GM06990 (cell line): ENCODE results near the gene GFER.

Experiments
- DNase-seq: peaks from one replicate; pipeline ENCODE4 v3.0.0-alpha.2; 2011; ENCODE audit not compliant: insufficient read length; ENCODE audit errors: extremely low read depth
- H3K27me3 ChIP-seq: replicated peaks from 2 replicates; pipeline ENCODE4 v1.6.0; 2011; ENCODE audit warnings: low read length; ENCODE audit not compliant: control insufficient read depth, insufficient read depth
- H3K36me3 ChIP-seq: 2 replicates; pipeline ENCODE4 v1.5.1; 2011; ENCODE audit warnings: low read length; ENCODE audit not compliant: control insufficient read depth, insufficient read depth
- H3K4me3 ChIP-seq: replicated peaks from 2 replicates; pipeline ENCODE4 v1.5.1; 2011; ENCODE audit warnings: low read depth, mild to moderate bottlenecking, control low read depth, low read length
- TF ChIP-seq, protein P1 (sequence below): IDR thresholded peaks from 2 replicates; pipeline ENCODE4 v1.5.1; 2011; ENCODE audit warnings: low read length, control low read depth, mild to moderate bottlenecking, inconsistent platforms; ENCODE audit not compliant: insufficient read depth, poor library complexity, severe bottlenecking

GFER gene

DNA sequence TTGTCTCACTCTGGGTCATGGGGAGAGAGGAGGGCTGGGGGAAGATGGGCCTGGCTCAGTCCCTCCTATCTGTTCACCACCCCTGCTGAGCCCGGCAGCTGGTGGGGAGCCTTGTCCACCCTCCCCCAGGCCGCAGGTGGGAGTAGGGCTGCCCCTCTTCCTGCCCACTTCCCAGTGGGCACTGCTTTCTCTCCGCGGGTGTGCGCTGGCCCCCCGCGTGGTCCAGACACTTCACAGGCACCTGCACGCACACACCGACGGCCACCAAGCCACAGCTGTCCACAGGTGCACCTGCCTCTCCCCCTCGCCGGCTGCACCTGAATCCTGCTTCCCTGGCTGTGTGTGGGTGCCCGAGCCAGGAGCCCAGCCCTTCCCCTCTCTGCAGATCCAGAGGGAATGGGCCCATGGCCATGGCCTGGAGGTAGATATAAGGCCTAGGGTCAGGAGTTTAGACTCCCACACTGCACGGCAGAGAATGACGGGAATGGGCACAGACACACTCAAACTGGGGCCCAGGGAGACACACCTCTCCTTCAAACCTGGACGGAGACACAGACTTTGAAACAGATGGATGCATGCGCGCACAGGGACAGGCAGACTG lies 44.7 kb downstream of the GFER start:
- Histone ChIP-seq H3K4me3 (no peak overlapping the region), H3K27me3 (peaks cover 12% of the 10 kb centered on the region), H3K36me3 (no peaks in the 10 kb centered on the region)
- DNase-seq = no peak
- TF ChIP-seq, protein P1, sequence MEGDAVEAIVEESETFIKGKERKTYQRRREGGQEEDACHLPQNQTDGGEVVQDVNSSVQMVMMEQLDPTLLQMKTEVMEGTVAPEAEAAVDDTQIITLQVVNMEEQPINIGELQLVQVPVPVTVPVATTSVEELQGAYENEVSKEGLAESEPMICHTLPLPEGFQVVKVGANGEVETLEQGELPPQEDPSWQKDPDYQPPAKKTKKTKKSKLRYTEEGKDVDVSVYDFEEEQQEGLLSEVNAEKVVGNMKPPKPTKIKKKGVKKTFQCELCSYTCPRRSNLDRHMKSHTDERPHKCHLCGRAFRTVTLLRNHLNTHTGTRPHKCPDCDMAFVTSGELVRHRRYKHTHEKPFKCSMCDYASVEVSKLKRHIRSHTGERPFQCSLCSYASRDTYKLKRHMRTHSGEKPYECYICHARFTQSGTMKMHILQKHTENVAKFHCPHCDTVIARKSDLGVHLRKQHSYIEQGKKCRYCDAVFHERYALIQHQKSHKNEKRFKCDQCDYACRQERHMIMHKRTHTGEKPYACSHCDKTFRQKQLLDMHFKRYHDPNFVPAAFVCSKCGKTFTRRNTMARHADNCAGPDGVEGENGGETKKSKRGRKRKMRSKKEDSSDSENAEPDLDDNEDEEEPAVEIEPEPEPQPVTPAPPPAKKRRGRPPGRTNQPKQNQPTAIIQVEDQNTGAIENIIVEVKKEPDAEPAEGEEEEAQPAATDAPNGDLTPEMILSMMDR = no peak

DNA sequence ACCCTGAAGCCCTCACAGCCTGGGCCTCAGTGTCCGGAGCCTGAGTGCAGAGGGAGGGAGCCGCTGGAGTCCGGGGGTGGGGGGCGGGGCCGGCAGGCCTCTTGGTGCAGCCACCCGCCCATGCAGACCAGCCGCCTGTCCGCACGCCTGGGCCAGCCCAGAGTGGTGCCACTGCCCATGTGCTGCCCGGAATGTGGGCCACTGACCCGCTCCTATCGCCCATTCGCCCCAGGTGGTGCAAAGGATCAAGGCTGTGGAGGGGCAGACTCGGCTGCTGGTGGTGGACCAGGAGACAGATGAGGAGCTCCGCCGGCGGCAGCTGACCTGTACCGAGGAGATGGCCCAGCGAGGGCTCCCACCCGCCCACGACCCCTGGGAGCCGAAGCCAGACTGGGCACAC lies 45.4 kb downstream of the GFER start:
- TF ChIP-seq, protein P1 = no peak
- DNase-seq = no peak
- Histone ChIP-seq H3K27me3 (peaks cover 12% of the 10 kb centered on the region), H3K36me3 (no peaks in the 10 kb centered on the region), H3K4me3 (no peak overlapping the region)

DNA sequence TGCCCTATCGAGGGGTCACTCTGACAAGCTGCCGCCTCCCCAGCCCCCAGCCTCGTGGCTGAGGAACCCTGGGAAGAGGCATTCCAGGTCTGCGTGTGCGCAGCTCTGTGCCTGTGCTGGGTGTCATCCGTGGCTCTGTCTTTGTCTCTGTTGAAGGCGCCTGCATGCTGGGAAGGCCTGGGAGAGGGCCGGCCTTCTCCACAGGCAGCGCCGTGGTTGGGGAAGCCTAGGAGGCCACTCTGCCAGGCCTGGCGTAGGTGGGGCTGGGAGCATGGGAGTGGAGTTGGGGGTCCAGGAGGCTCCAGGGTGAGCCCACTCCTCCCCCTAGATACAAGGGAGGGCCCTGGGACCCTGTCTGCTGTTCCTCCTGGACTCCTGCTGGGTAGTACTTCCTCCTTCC lies 46.0 kb downstream of the GFER start:
- Histone ChIP-seq H3K4me3 (no peak overlapping the region), H3K36me3 (no peaks in the 10 kb centered on the region), H3K27me3 (peaks cover 12% of the 10 kb centered on the region)
- TF ChIP-seq, protein P1 = no peak
- no peak for DNase-seq

DNA sequence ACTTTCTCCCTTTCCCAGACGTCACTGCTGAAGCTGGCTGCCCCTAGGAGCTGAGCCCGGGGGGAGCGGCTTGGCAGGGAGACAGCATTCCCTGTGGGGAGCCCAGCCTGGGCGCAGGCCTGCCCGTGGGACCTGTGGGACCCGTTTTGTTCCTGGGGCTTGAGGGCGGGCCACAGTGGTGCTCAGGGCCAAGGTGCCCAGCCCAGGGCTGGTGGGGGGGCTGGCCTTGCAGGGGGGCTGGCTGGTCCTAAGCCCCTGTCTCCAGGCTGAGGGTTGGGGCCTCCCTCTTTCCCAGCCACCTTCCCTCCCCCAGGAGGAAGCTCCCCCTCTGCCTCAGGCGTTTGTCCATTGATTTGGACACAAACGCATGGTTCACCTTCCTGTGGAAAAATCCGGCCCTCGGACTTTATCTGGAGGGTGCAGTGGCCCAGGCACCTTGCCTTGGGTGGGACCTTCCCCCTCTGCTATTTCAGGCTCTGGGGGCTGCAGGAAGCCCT lies 47.1 kb downstream of the GFER start:
- Histone ChIP-seq H3K4me3 (no peak overlapping the region), H3K36me3 (no peaks in the 10 kb centered on the region), H3K27me3 (peaks cover 9% of the 10 kb centered on the region)
- TF ChIP-seq, protein P1 = no peak
- DNase-seq = no peak

DNA sequence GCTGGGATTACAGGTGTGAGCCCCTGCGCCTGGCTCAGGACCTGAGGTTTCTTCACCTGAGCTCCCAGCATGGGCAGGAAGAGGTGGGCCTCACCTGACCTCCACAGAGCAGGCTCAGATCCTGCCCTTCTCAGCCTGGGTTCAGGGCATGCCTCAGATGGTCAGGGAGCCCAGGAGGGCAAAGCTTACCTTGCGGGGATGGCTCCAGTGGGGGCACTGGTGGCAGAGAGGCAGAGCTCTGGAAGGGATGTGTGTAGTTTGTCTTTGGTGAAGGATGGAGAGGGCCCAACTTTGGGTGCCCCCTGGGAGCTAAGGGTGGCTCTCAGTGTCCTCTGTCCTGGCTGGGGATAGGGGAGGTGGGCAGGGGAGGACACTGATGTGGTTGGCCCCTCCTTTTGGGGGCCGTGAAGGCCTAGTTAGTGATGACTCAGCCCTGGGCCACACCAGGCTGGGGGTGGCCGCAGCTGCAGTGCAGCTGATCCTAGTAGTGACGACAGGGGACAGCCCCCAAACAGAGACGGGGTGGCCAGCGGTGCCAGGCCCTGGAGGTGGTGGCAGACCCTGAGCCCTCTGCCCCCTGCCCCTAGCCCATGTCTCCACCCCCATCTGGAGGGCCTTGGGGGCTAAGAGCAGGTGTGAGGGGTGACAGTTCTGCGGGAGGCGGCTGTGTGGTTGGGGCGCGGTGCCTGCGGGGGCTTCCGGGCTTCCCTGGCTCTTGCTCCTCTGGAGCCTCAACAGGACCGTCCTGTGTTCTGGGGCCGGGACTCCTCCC lies 48.5 kb downstream of the GFER start:
- no peak for DNase-seq
- TF ChIP-seq, protein P1 = no peak
- no peak overlapping the region for H3K4me3 ChIP-seq
- H3K27me3 ChIP-seq = peaks cover 7% of the 10 kb centered on the region
- H3K36me3 ChIP-seq = no peaks in the 10 kb centered on the region
